Measurements from ENCODE around the gene SIPA1L3. TPM values are rescaled to one million over a fixed set of nuclear protein-coding genes. Genes with fewer than 3 reads are reported as not detected.

SIPA1L3 gene
- total and polyA plus RNA-seq, 10 of the 15 experiments (the other 5 are each of a cell fraction or from before 2014, with no cell fraction given) = 0.24 to 66.2 (median 19.1) TPM

DNA sequence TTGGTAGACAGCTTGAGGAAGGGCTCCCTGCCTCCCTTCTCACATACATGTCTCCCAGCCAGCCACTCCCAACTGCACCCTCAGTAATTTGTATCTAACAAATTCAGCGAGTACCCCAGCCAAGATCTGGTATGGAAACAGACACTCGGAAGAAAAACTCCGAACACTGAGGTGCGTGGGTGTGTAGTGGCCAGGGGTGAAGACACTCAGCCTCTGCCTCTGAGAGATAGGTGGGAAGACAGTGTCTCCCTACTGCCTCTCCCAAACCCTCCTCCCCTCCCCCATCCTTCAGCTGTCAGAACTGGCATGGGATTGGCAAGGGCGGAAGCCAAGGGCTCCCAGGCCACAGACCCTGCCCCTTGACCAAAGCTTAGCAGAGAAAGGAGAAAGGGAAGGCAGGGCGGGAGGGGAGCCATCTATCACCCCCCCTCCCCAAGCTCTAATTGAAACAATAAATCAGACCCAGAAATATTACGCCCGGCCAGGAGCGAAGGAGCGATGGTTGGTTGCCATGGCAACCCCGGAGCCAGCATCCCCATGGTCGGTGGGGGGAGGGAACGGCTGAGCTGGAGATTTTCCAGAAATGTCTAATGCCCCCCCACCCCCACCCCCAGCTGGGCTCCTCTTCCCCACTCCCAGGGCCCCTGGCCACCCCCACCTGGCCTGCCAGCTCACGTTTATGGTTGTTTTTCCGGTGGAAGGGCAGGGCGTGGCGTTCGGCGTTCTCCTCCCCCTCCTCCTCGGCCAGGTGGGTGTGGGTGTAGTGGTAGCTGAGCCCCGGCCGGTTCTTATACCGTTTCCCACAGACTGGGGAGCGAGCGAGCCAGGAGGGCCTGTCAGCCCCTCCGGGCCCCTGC, 310.0 kb downstream of the SIPA1L3 start:
- TF ChIP-seq KLF5 (IDR thresholded peaks at IDR 0.05; ENCODE audit: partially characterized antibody) (no peak), PAX8 (IDR thresholded peaks at IDR 0.05) (no peak), TARDBP (IDR thresholded peaks at IDR 0.05; ENCODE audit: borderline replicate concordance) (no peak), BACH1 (IDR thresholded peaks at IDR 0.05; ENCODE audit: borderline replicate concordance) (no peak), GATAD2B (conservative IDR thresholded peaks at IDR 0.05; ENCODE audit: low read depth) (no peak), RAD21 (IDR thresholded peaks at IDR 0.05; ENCODE audit: insufficient read depth, low read depth, low read length) (no peak), JUNB (IDR thresholded peaks at IDR 0.05) (no peak), SPI1 (IDR thresholded peaks at IDR 0.05; ENCODE audit: borderline replicate concordance, insufficient read depth, low read depth, low read length) (no peak)
- TF ChIP-seq, protein P1, sequence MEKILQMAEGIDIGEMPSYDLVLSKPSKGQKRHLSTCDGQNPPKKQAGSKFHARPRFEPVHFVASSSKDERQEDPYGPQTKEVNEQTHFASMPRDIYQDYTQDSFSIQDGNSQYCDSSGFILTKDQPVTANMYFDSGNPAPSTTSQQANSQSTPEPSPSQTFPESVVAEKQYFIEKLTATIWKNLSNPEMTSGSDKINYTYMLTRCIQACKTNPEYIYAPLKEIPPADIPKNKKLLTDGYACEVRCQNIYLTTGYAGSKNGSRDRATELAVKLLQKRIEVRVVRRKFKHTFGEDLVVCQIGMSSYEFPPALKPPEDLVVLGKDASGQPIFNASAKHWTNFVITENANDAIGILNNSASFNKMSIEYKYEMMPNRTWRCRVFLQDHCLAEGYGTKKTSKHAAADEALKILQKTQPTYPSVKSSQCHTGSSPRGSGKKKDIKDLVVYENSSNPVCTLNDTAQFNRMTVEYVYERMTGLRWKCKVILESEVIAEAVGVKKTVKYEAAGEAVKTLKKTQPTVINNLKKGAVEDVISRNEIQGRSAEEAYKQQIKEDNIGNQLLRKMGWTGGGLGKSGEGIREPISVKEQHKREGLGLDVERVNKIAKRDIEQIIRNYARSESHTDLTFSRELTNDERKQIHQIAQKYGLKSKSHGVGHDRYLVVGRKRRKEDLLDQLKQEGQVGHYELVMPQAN (conservative IDR thresholded peaks at IDR 0.05) = no peak
- TF ChIP-seq, protein P2, sequence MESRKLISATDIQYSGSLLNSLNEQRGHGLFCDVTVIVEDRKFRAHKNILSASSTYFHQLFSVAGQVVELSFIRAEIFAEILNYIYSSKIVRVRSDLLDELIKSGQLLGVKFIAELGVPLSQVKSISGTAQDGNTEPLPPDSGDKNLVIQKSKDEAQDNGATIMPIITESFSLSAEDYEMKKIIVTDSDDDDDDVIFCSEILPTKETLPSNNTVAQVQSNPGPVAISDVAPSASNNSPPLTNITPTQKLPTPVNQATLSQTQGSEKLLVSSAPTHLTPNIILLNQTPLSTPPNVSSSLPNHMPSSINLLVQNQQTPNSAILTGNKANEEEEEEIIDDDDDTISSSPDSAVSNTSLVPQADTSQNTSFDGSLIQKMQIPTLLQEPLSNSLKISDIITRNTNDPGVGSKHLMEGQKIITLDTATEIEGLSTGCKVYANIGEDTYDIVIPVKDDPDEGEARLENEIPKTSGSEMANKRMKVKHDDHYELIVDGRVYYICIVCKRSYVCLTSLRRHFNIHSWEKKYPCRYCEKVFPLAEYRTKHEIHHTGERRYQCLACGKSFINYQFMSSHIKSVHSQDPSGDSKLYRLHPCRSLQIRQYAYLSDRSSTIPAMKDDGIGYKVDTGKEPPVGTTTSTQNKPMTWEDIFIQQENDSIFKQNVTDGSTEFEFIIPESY (IDR thresholded peaks at IDR 0.05) = no peak
- TF ChIP-seq, protein P3, sequence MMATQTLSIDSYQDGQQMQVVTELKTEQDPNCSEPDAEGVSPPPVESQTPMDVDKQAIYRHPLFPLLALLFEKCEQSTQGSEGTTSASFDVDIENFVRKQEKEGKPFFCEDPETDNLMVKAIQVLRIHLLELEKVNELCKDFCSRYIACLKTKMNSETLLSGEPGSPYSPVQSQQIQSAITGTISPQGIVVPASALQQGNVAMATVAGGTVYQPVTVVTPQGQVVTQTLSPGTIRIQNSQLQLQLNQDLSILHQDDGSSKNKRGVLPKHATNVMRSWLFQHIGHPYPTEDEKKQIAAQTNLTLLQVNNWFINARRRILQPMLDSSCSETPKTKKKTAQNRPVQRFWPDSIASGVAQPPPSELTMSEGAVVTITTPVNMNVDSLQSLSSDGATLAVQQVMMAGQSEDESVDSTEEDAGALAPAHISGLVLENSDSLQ (IDR thresholded peaks at IDR 0.05) = no peak
- Histone ChIP-seq H3K9ac (ENCODE audit: control insufficient read depth, insufficient read depth, low read length) (no peak overlapping the region), H3K79me2 (ENCODE audit: control insufficient read depth, insufficient read depth, low read length) (no peaks in the 10 kb centered on the region), H3K4me2 (ENCODE audit: control insufficient read depth, insufficient read depth) (no peak overlapping the region), H3K9me3 (replicated peaks; ENCODE audit: control insufficient read depth, insufficient read depth, low read length) (no peaks in the 10 kb centered on the region), H3K36me3 (ENCODE audit: control insufficient read depth in 2 of 2, insufficient read depth in 2 of 2, low read length in 1 of 2) (no peaks in the 10 kb centered on the region), H3K27me3 (replicated peaks in 1 of 2; ENCODE audit: control insufficient read depth in 2 of 2, insufficient read depth in 2 of 2, low read length in 1 of 2) (no peaks in the 10 kb centered on the region), H3K4me1 (ENCODE audit: control insufficient read depth, insufficient read depth, low read length) (peaks cover 11% of the 10 kb centered on the region), H2AFZ (ENCODE audit: control insufficient read depth, low read depth, low read length) (no peak overlapping the region), H3K4me3 (no peak overlapping the region), H3K27ac (ENCODE audit: control insufficient read depth, insufficient read depth) (no peak overlapping the region), H4K20me1 (ENCODE audit: control insufficient read depth, insufficient read depth) (no peaks in the 10 kb centered on the region)
- ChIA-PET POLR2A (no interaction called here), CTCF (interaction anchor here (0.9 to 1.0 kb wide), 2 partner anchors 10 to 315 kb away, joined by 3 to 4 read pairs; no protein-coding TSS in a partner anchor), SMC1A (ENCODE audit: uncharacterized antibody, unreplicated experiment) (no interaction called here), RAD21 (ENCODE audit: unreplicated experiment) (no interaction called here)
- FAIRE-seq (no peak), ATAC-seq (no peak), DNase-seq (ENCODE audit: low read depth, low spot score) (no peak)
- in situ Hi-C loops (cut with MboI) = no loop called here
- no TSS peak for BruUV-seq (replicated peaks)
- intact Hi-C loops (cut with micrococcal nuclease; ENCODE audit: unreplicated experiment) = no loop called here
- 57% methylated on average over 13 of the region's 26 CpGs for WGBS (ENCODE audit: insufficient coverage, insufficient replicate concordance, low lambda C conversion rate, missing lambda C conversion rate)

All from GM12878 (cell line).